ENCODE data around the gene ITGA11.
"Not testable (repeated sequence)": the region's sequence is repeated elsewhere in the genome, so short reads cannot be mapped to it uniquely, and the experiment has no call there.

ITGA11 gene

DNA sequence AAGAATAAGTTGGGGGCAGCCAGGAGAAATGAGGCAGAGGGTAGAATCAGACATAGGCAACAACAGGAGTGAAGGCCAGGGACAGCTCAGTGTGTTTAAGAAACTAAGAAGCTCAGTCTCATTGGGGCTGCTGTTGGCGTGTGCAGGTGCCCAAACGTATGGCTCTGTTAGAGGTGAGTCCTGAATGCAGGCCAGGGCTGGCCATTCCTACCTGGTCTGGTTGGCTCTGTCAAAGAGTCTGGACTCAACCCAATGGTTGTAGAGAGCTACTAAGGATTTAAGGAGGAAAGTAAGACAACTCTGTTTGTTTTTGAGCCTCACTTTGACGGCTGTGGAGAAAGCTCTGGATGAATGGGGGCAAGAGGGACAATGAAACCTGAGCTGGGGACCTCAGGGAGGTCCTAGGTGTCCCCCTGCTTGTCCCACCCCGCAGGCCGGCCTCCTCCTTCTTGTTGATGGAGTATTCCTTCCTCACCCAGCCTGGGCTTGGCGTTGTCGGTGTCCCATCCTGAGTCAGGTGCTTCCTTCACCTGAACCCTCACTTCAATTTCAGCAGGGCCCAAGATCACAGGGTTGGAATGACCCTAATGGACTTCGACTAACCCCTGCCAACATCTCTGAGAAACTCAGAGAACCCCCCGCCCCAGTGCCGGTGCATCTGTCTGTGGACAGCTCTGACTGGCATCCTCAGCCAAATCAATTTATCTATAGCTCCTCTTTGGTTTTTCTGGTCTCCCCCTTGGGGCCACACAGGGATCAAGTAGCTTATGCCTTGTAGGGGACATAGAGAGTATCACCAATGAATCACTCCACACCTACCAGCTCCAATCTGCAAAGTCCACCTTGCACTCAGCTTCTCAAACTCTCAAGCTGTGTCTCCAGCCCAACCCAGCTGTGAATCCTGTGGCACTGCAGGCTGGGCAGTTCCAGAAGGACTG, 8.3 kb downstream of the ITGA11 start:
- H3K4me1 Mint-ChIP-seq, result peaks cover 54% of the 10 kb centered on the region
- TF ChIP-seq CTCF (IDR thresholded peaks at IDR 0.05), result no peak
- DNase-seq, result no peak
- H3K36me3 Mint-ChIP-seq (ENCODE audit: low read depth), result no peaks in the 10 kb centered on the region
- no peak overlapping the region for H3K4me3 Mint-ChIP-seq
- peaks cover 51% of the 10 kb centered on the region for H3K27me3 Mint-ChIP-seq (ENCODE audit: low read depth, poor library complexity)
- no peaks in the 10 kb centered on the region for H3K9me3 Mint-ChIP-seq
- H3K27ac Mint-ChIP-seq, result no peak overlapping the region

GRCh38 chr15:68422403-68423145, 9.4 kb downstream of the ITGA11 start:
- H3K9me3 Mint-ChIP-seq; DNase-seq; H3K27ac Mint-ChIP-seq; H3K36me3 Mint-ChIP-seq (ENCODE audit: low read depth): not testable (repeated sequence)
- peaks cover 40% of the 10 kb centered on the region for H3K27me3 Mint-ChIP-seq (ENCODE audit: low read depth, poor library complexity)
- H3K4me1 Mint-ChIP-seq, result peaks cover 65% of the 10 kb centered on the region
- H3K4me3 Mint-ChIP-seq, result peak overlapping the region; percentile 0

DNA sequence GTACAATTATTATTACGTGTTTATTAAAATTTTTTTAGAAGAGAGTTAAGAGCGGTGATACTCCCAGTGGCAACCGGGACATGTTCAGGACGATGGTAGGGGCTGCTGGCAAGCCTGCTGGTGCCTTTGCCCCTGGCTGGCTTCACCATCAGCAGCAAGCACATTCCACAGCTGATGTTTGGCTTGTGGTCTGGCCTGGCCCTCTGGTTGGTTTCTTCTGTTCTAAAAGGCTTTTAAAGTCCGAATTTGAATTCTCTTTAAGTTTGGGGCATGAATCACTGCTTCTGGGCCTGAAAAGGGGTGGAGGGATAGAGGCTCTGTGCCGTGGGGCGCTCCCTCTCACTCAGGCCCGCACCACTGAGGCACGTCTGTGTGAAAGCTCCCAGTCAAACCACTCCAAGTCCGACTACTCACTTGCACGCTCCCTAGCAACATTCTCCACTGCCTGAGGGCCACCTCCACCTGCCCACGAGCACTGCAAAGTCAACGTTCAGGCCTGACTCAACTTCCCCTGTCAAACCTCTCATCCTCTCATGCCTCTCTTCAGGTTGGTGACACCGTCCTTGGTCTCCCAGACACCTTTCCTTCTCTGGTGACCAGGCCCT, 10.1 kb downstream of the ITGA11 start:
- Mint-ChIP-seq H3K4me3 (no peak overlapping the region), H3K27ac (no peak overlapping the region), H3K9me3 (no peaks in the 10 kb centered on the region), H3K36me3 (ENCODE audit: low read depth) (no peaks in the 10 kb centered on the region), H3K27me3 (ENCODE audit: low read depth, poor library complexity) (peaks cover 34% of the 10 kb centered on the region), H3K4me1 (peaks cover 70% of the 10 kb centered on the region)
- no peak for DNase-seq
- TF ChIP-seq CTCF (IDR thresholded peaks at IDR 0.05), result no peak

DNA sequence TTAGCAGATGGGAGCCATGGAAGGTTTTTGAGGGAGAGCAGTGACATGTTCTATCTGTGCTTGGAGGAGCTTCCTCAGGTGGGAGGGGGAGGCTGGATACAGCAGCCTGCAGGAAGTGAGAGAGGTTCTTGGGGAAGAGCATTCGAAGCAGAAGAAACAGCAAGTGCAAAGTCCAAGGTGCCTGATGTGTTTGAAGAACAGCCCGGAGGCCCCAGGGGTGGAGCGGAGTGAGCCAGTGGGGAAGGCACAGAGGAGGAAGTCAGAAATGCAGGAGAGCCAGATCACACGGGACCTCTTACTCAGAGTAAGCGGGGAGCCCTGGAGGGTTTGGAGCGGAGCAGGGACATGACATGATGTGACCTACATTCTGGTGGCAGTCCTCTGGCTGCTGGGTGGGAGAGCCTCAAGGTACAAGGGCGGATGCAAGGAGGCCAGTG, 10.8 kb downstream of the ITGA11 start:
- DNase-seq, result peak; percentile 26
- Mint-ChIP-seq H3K4me3 (peak overlapping the region; percentile 50), H3K9me3 (no peaks in the 10 kb centered on the region), H3K27me3 (ENCODE audit: low read depth, poor library complexity) (peaks cover 30% of the 10 kb centered on the region), H3K4me1 (peaks cover 70% of the 10 kb centered on the region), H3K36me3 (ENCODE audit: low read depth) (no peaks in the 10 kb centered on the region), H3K27ac (peak overlapping the region; percentile 51)
- TF ChIP-seq CTCF (IDR thresholded peaks at IDR 0.05), result no peak

GRCh38 chr15:68420186-68420684, 11.7 kb downstream of the ITGA11 start:
- Mint-ChIP-seq H3K4me1 (peaks cover 70% of the 10 kb centered on the region), H3K9me3 (no peaks in the 10 kb centered on the region), H3K36me3 (ENCODE audit: low read depth) (no peaks in the 10 kb centered on the region), H3K4me3 (peak overlapping the region; percentile 7), H3K27me3 (ENCODE audit: low read depth, poor library complexity) (peaks cover 26% of the 10 kb centered on the region), H3K27ac (no peak overlapping the region)
- no peak for TF ChIP-seq CTCF (IDR thresholded peaks at IDR 0.05)
- DNase-seq, result peak; percentile 33

Measured in nephron progenitor cell (in vitro differentiated cells).